ENCODE measurements around the gene TRPM3.

TRPM3 gene

GRCh38 chr9:71121275-71122021 is at the start of gene TRPM3:
TSS of gene TRPM3 (minus strand) at chr9:71121621. CDS start at chr9:71121354, 267 bp downstream.
- Histone ChIP-seq H3K36me3 (ENCODE audit: control insufficient read depth in 1 of 2, insufficient read depth in 2 of 2, low read length in 2 of 2) (no peaks in the 10 kb centered on the region), H3K9me3 (ENCODE audit: control insufficient read depth in 1 of 2, low read length in 2 of 2) (no peaks in the 10 kb centered on the region), H3K27me3 (ENCODE audit: control insufficient read depth in 1 of 2, insufficient read depth in 2 of 2, low read length in 2 of 2) (peaks cover 0 to 14% of the 10 kb centered on the region in 2 donors), H3K27ac (ENCODE audit: low read depth, low read length) (no peak within 1 kb of the TSS), H3K9ac (ENCODE audit: low read depth in 1 of 2, low read length in 2 of 2) (no peak within 1 kb of the TSS), H3K4me3 (ENCODE audit: low read depth in 1 of 2, low read length in 2 of 2) (no peak within 1 kb of the TSS), H3K4me1 (ENCODE audit: control insufficient read depth in 1 of 2, insufficient read depth in 2 of 2, low read length in 2 of 2) (no peaks in the 10 kb centered on the region)

GRCh38 chr9:71168418-71168817 is 47.0 kb upstream of the TRPM3 start:
- no peaks in the 10 kb centered on the region for H3K27me3 ChIP-seq (ENCODE audit: control insufficient read depth in 1 of 2, insufficient read depth in 2 of 2, low read length in 2 of 2)
- no peak overlapping the region for H3K27ac ChIP-seq (ENCODE audit: low read depth, low read length)
- H3K9ac ChIP-seq (ENCODE audit: low read depth in 1 of 2, low read length in 2 of 2), result no peak overlapping the region
- no peaks in the 10 kb centered on the region for H3K4me1 ChIP-seq (ENCODE audit: control insufficient read depth in 1 of 2, insufficient read depth in 2 of 2, low read length in 2 of 2)
- no peaks in the 10 kb centered on the region for H3K9me3 ChIP-seq (ENCODE audit: control insufficient read depth in 1 of 2, low read length in 2 of 2)
- H3K4me3 ChIP-seq (ENCODE audit: low read depth in 1 of 2, low read length in 2 of 2), result no peak overlapping the region
- no peaks in the 10 kb centered on the region for H3K36me3 ChIP-seq (ENCODE audit: control insufficient read depth in 1 of 2, insufficient read depth in 2 of 2, low read length in 2 of 2)

GRCh38 chr9:71162126-71162525 is 40.7 kb upstream of the TRPM3 start:
- Histone ChIP-seq H3K27ac (ENCODE audit: low read depth, low read length) (no peak overlapping the region), H3K36me3 (ENCODE audit: control insufficient read depth in 1 of 2, insufficient read depth in 2 of 2, low read length in 2 of 2) (no peaks in the 10 kb centered on the region), H3K4me1 (ENCODE audit: control insufficient read depth in 1 of 2, insufficient read depth in 2 of 2, low read length in 2 of 2) (no peaks in the 10 kb centered on the region), H3K27me3 (ENCODE audit: control insufficient read depth in 1 of 2, insufficient read depth in 2 of 2, low read length in 2 of 2) (no peaks in the 10 kb centered on the region), H3K9ac (ENCODE audit: low read depth in 1 of 2, low read length in 2 of 2) (no peak overlapping the region), H3K9me3 (ENCODE audit: control insufficient read depth in 1 of 2, low read length in 2 of 2) (no peaks in the 10 kb centered on the region), H3K4me3 (ENCODE audit: low read depth in 1 of 2, low read length in 2 of 2) (no peak overlapping the region)

- Histone ChIP-seq H3K9ac (ENCODE audit: low read depth in 1 of 2, low read length in 2 of 2) (no peak overlapping the region), H3K27ac (ENCODE audit: low read depth, low read length) (no peak overlapping the region), H3K27me3 (ENCODE audit: control insufficient read depth in 1 of 2, insufficient read depth in 2 of 2, low read length in 2 of 2) (no peaks in the 10 kb centered on the region), H3K4me3 (ENCODE audit: low read depth in 1 of 2, low read length in 2 of 2) (no peak overlapping the region), H3K9me3 (ENCODE audit: control insufficient read depth in 1 of 2, low read length in 2 of 2) (no peaks in the 10 kb centered on the region), H3K36me3 (ENCODE audit: control insufficient read depth in 1 of 2, insufficient read depth in 2 of 2, low read length in 2 of 2) (no peaks in the 10 kb centered on the region), H3K4me1 (ENCODE audit: control insufficient read depth in 1 of 2, insufficient read depth in 2 of 2, low read length in 2 of 2) (no peaks in the 10 kb centered on the region)
These were observed 36.3 kb upstream of the TRPM3 start for GRCh38 chr9:71157731-71158130.

- Histone ChIP-seq H3K27ac (ENCODE audit: low read depth, low read length) (no peak overlapping the region), H3K4me3 (ENCODE audit: low read depth in 1 of 2, low read length in 2 of 2) (no peak overlapping the region), H3K4me1 (ENCODE audit: control insufficient read depth in 1 of 2, insufficient read depth in 2 of 2, low read length in 2 of 2) (no peaks in the 10 kb centered on the region), H3K27me3 (ENCODE audit: control insufficient read depth in 1 of 2, insufficient read depth in 2 of 2, low read length in 2 of 2) (no peaks in the 10 kb centered on the region), H3K9me3 (ENCODE audit: control insufficient read depth in 1 of 2, low read length in 2 of 2) (peaks cover 0 to 4% of the 10 kb centered on the region in 2 donors), H3K9ac (ENCODE audit: low read depth in 1 of 2, low read length in 2 of 2) (no peak overlapping the region), H3K36me3 (ENCODE audit: control insufficient read depth in 1 of 2, insufficient read depth in 2 of 2, low read length in 2 of 2) (no peaks in the 10 kb centered on the region)
These were observed 25.9 kb upstream of the TRPM3 start for GRCh38 chr9:71147368-71147767.

- Histone ChIP-seq H3K9ac (ENCODE audit: low read depth in 1 of 2, low read length in 2 of 2) (no peak overlapping the region), H3K4me1 (ENCODE audit: control insufficient read depth in 1 of 2, insufficient read depth in 2 of 2, low read length in 2 of 2) (no peaks in the 10 kb centered on the region), H3K27ac (ENCODE audit: low read depth, low read length) (no peak overlapping the region), H3K36me3 (ENCODE audit: control insufficient read depth in 1 of 2, insufficient read depth in 2 of 2, low read length in 2 of 2) (no peaks in the 10 kb centered on the region), H3K4me3 (ENCODE audit: low read depth in 1 of 2, low read length in 2 of 2) (no peak overlapping the region), H3K27me3 (ENCODE audit: control insufficient read depth in 1 of 2, insufficient read depth in 2 of 2, low read length in 2 of 2) (no peaks in the 10 kb centered on the region), H3K9me3 (ENCODE audit: control insufficient read depth in 1 of 2, low read length in 2 of 2) (peaks cover 0 to 4% of the 10 kb centered on the region in 2 donors)
These were observed 25.1 kb upstream of the TRPM3 start for GRCh38 chr9:71146511-71146910.

GRCh38 chr9:71145179-71145578 is 23.8 kb upstream of the TRPM3 start:
- H3K27me3 ChIP-seq (ENCODE audit: control insufficient read depth in 1 of 2, insufficient read depth in 2 of 2, low read length in 2 of 2), result no peaks in the 10 kb centered on the region
- no peak overlapping the region for H3K27ac ChIP-seq (ENCODE audit: low read depth, low read length)

GRCh38 chr9:71144495-71144894 is 23.1 kb upstream of the TRPM3 start:
- Histone ChIP-seq H3K27me3 (ENCODE audit: control insufficient read depth in 1 of 2, insufficient read depth in 2 of 2, low read length in 2 of 2) (no peaks in the 10 kb centered on the region), H3K9me3 (ENCODE audit: control insufficient read depth in 1 of 2, low read length in 2 of 2) (peaks cover 0 to 4% of the 10 kb centered on the region in 2 donors), H3K27ac (ENCODE audit: low read depth, low read length) (no peak overlapping the region), H3K36me3 (ENCODE audit: control insufficient read depth in 1 of 2, insufficient read depth in 2 of 2, low read length in 2 of 2) (no peaks in the 10 kb centered on the region), H3K9ac (ENCODE audit: low read depth in 1 of 2, low read length in 2 of 2) (no peak overlapping the region), H3K4me1 (ENCODE audit: control insufficient read depth in 1 of 2, insufficient read depth in 2 of 2, low read length in 2 of 2) (no peaks in the 10 kb centered on the region), H3K4me3 (ENCODE audit: low read depth in 1 of 2, low read length in 2 of 2) (no peak overlapping the region)

More at GRCh38 chr9:71145179-71145578, 23.8 kb upstream of the TRPM3 start:
- Histone ChIP-seq H3K9ac (ENCODE audit: low read depth in 1 of 2, low read length in 2 of 2) (no peak overlapping the region), H3K36me3 (ENCODE audit: control insufficient read depth in 1 of 2, insufficient read depth in 2 of 2, low read length in 2 of 2) (no peaks in the 10 kb centered on the region), H3K4me1 (ENCODE audit: control insufficient read depth in 1 of 2, insufficient read depth in 2 of 2, low read length in 2 of 2) (no peaks in the 10 kb centered on the region), H3K9me3 (ENCODE audit: control insufficient read depth in 1 of 2, low read length in 2 of 2) (peaks cover 0 to 4% of the 10 kb centered on the region in 2 donors), H3K4me3 (ENCODE audit: low read depth in 1 of 2, low read length in 2 of 2) (no peak overlapping the region)

- Histone ChIP-seq H3K9me3 (ENCODE audit: control insufficient read depth in 1 of 2, low read length in 2 of 2) (no peaks in the 10 kb centered on the region), H3K4me3 (ENCODE audit: low read depth in 1 of 2, low read length in 2 of 2) (no peak overlapping the region), H3K9ac (ENCODE audit: low read depth in 1 of 2, low read length in 2 of 2) (no peak overlapping the region), H3K27me3 (ENCODE audit: control insufficient read depth in 1 of 2, insufficient read depth in 2 of 2, low read length in 2 of 2) (no peaks in the 10 kb centered on the region), H3K36me3 (ENCODE audit: control insufficient read depth in 1 of 2, insufficient read depth in 2 of 2, low read length in 2 of 2) (no peaks in the 10 kb centered on the region), H3K4me1 (ENCODE audit: control insufficient read depth in 1 of 2, insufficient read depth in 2 of 2, low read length in 2 of 2) (no peaks in the 10 kb centered on the region), H3K27ac (ENCODE audit: low read depth, low read length) (no peak overlapping the region)
These were observed 15.3 kb upstream of the TRPM3 start for GRCh38 chr9:71136696-71137095.

GRCh38 chr9:71131145-71131544 is 9.7 kb upstream of the TRPM3 start:
- no peaks in the 10 kb centered on the region for H3K27me3 ChIP-seq (ENCODE audit: control insufficient read depth in 1 of 2, insufficient read depth in 2 of 2, low read length in 2 of 2)
- H3K36me3 ChIP-seq (ENCODE audit: control insufficient read depth in 1 of 2, insufficient read depth in 2 of 2, low read length in 2 of 2), result no peaks in the 10 kb centered on the region
- no peak overlapping the region for H3K9ac ChIP-seq (ENCODE audit: low read depth in 1 of 2, low read length in 2 of 2)
- peaks cover 0 to 5% of the 10 kb centered on the region in 2 donors for H3K4me1 ChIP-seq (ENCODE audit: control insufficient read depth in 1 of 2, insufficient read depth in 2 of 2, low read length in 2 of 2)
- H3K9me3 ChIP-seq (ENCODE audit: control insufficient read depth in 1 of 2, low read length in 2 of 2), result no peaks in the 10 kb centered on the region
- no peak overlapping the region for H3K4me3 ChIP-seq (ENCODE audit: low read depth in 1 of 2, low read length in 2 of 2)
- no peak overlapping the region for H3K27ac ChIP-seq (ENCODE audit: low read depth, low read length)

All from duodenal mucosa (tissue), 2 donors.